Measurements from ENCODE around the gene SIGLEC12.

GRCh38 chr19:51488491-51488890 lies 13.1 kb downstream of the SIGLEC12 start:
- no peak for TF ChIP-seq CTCF (conservative IDR thresholded peaks at IDR 0.05 in 1 of 2, IDR thresholded peaks at IDR 0.05 in 1 of 2; ENCODE audit: low read depth in 1 of 2, low read length in 2 of 2)
- TF ChIP-seq EZH2 (IDR thresholded peaks at IDR 0.05; ENCODE audit: low read length, missing control alignments) = no peak

Data from fibroblast of lung (primary cell).